Measurements from ENCODE around the gene TCERG1L.

The TCERG1L gene

DNA sequence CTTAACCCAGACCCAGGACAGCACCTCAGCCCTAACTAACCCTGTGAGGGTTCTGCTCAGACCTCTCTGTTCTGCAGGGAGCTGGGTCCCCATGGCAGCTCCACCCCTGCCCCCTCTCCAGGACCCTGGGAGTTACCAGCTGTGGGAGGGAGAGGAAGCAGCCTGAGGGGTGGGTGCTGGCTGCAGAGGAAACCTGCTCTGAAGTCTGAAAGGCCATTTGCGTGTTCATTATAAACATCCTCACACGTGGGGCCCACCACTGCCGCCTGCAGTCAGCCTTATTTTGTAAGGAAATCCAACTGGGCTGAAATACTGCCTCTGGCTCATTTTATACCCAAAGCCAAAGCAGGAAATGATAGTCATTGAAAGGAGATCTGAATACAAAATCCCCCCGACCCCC, 195.7 kb downstream of the TCERG1L start:
- WGBS (ENCODE audit: insufficient coverage) = 100% methylated on average over 1 of the region's 4 CpGs
- CTCF ChIA-PET = no interaction called here
- peaks cover 0 to 8% (median 0%) of the 10 kb centered on the region in 5 experiments for H3K27me3 ChIP-seq (replicated peaks in 2 of 5; ENCODE audit: control insufficient read depth in 4 of 5, insufficient read depth in 5 of 5, low read length in 4 of 5)

DNA sequence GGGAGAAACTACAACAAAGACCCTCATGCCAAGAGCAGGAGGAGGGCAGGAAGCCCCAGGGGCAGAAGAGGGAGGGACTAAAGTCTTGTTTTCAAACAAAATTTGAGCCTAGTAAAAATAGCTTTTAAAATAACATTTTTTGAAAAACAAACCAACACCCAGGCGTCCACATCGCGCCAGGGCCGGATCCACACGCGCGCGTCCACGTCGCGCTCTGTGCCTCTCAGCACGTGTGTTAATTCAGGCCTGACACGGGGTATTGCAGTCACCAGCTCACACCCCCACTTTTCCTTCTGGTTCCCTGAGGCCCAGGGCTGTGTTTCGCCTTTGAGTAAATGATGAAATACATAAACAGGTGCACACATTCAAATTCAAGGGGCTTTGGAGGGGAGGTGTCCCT, 196.2 kb downstream of the TCERG1L start:
- Histone ChIP-seq H3K9me3 (ENCODE audit: control extremely low read depth in 1 of 5, control insufficient read depth in 4 of 5, insufficient read depth in 2 of 5, low read depth in 1 of 5, low read length in 4 of 5) (no peaks in the 10 kb centered on the region), H3K4me3 (ENCODE audit: control insufficient read depth in 1 of 7, extremely low read depth in 1 of 7, insufficient read depth in 4 of 7, low read depth in 2 of 7, low read length in 6 of 7) (no peak overlapping the region), H3K4me1 (ENCODE audit: control extremely low read depth in 1 of 4, control insufficient read depth in 4 of 4, insufficient read depth in 4 of 4, low read length in 3 of 4) (no peaks in the 10 kb centered on the region), H3K27me3 (replicated peaks in 2 of 5; ENCODE audit: control insufficient read depth in 4 of 5, insufficient read depth in 5 of 5, low read length in 4 of 5) (peaks cover 0 to 8% (median 0%) of the 10 kb centered on the region in 5 experiments), H3K27ac (ENCODE audit: insufficient read depth in 1 of 2, low read depth in 1 of 2, low read length in 2 of 2, poor library complexity in 1 of 2, severe bottlenecking in 2 of 2) (no peak overlapping the region), H3K36me3 (ENCODE audit: control insufficient read depth in 4 of 4, insufficient read depth in 4 of 4, low read length in 3 of 4) (no peaks in the 10 kb centered on the region)
- no peak for DNase-seq
- 96% methylated on average over 12 of the region's 14 CpGs for WGBS (ENCODE audit: insufficient coverage)
- POLR2A ChIA-PET = no interaction called here
- CTCF ChIA-PET = no interaction called here

More for the DNA sequence above, 195.7 kb downstream of the TCERG1L start:
- POLR2A ChIA-PET = no interaction called here
- no peak for DNase-seq
- Histone ChIP-seq H3K27ac (ENCODE audit: insufficient read depth in 1 of 2, low read depth in 1 of 2, low read length in 2 of 2, poor library complexity in 1 of 2, severe bottlenecking in 2 of 2) (no peak overlapping the region), H3K9me3 (ENCODE audit: control extremely low read depth in 1 of 5, control insufficient read depth in 4 of 5, insufficient read depth in 2 of 5, low read depth in 1 of 5, low read length in 4 of 5) (no peaks in the 10 kb centered on the region), H3K4me3 (ENCODE audit: control insufficient read depth in 1 of 7, extremely low read depth in 1 of 7, insufficient read depth in 4 of 7, low read depth in 2 of 7, low read length in 6 of 7) (no peak overlapping the region), H3K36me3 (ENCODE audit: control insufficient read depth in 4 of 4, insufficient read depth in 4 of 4, low read length in 3 of 4) (no peaks in the 10 kb centered on the region), H3K4me1 (ENCODE audit: control extremely low read depth in 1 of 4, control insufficient read depth in 4 of 4, insufficient read depth in 4 of 4, low read length in 3 of 4) (no peaks in the 10 kb centered on the region)

DNA sequence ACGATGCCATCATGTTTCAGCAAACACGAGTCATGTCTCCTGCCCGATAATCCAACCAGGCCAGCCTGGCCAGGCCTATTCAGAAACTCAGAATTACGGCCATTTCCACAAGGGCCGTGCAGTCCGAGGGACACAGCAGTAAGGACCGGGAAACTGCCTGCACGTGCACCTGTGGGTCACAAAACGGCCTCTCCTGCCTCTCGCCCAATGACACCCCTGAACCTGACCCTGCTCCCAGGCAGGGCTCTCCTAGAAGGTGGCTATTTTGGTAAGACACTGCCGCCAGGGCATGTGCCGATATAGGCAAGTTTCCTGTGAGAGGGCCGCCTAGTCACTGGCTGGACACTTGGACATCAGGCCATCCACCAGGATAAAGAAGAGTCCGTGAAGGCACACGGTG, 196.7 kb downstream of the TCERG1L start:
- 96% methylated on average over 15 of the region's 15 CpGs for WGBS (ENCODE audit: insufficient coverage)
- Histone ChIP-seq H3K36me3 (ENCODE audit: control insufficient read depth in 4 of 4, insufficient read depth in 4 of 4, low read length in 3 of 4) (no peaks in the 10 kb centered on the region), H3K27me3 (replicated peaks in 2 of 5; ENCODE audit: control insufficient read depth in 4 of 5, insufficient read depth in 5 of 5, low read length in 4 of 5) (peaks cover 0 to 9% (median 0%) of the 10 kb centered on the region in 5 experiments), H3K4me3 (ENCODE audit: control insufficient read depth in 1 of 7, extremely low read depth in 1 of 7, insufficient read depth in 4 of 7, low read depth in 2 of 7, low read length in 6 of 7) (no peak overlapping the region), H3K4me1 (ENCODE audit: control extremely low read depth in 1 of 4, control insufficient read depth in 4 of 4, insufficient read depth in 4 of 4, low read length in 3 of 4) (no peaks in the 10 kb centered on the region), H3K9me3 (ENCODE audit: control extremely low read depth in 1 of 5, control insufficient read depth in 4 of 5, insufficient read depth in 2 of 5, low read depth in 1 of 5, low read length in 4 of 5) (no peaks in the 10 kb centered on the region), H3K27ac (ENCODE audit: insufficient read depth in 1 of 2, low read depth in 1 of 2, low read length in 2 of 2, poor library complexity in 1 of 2, severe bottlenecking in 2 of 2) (no peak overlapping the region)
- DNase-seq = no peak
- POLR2A ChIA-PET = no interaction called here
- CTCF ChIA-PET = no interaction called here

DNA sequence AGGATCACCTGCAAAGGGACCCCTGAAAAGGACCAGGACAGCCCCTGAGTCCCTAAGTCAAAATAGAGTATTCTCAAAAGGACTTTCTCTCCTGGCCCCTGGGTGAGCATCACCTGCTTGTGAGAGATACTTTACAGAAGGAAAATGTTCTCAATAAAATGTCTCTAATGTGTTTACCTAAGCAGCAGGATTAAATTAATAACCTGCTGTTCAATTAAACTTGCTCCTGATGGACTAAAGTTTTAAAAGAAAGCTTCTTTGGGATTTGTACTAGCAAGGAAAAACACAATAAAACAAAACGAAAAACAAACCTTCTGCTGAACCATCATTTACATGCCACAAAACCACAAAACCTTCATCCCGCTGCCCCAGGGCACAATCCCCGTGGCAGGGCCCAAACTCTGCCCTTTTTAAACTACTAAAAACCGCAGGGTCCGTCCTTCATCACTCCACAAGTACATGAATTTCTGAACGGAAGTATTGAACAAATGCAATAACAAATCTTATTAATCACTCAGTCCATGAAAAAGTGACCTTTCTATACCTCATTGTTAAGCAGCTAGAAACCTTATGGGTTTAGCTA, 197.7 kb downstream of the TCERG1L start:
- H3K4me1 ChIP-seq (ENCODE audit: control extremely low read depth in 1 of 4, control insufficient read depth in 4 of 4, insufficient read depth in 4 of 4, low read length in 3 of 4) = no peaks in the 10 kb centered on the region
- ChIA-PET CTCF (no interaction called here), POLR2A (no interaction called here)
- WGBS (ENCODE audit: insufficient coverage) = 80% methylated on average over 5 of the region's 6 CpGs
- H3K4me3 ChIP-seq (ENCODE audit: control insufficient read depth in 1 of 7, extremely low read depth in 1 of 7, insufficient read depth in 4 of 7, low read depth in 2 of 7, low read length in 6 of 7) = no peak overlapping the region
- no peak for DNase-seq
- no peak overlapping the region for H3K27ac ChIP-seq (ENCODE audit: insufficient read depth in 1 of 2, low read depth in 1 of 2, low read length in 2 of 2, poor library complexity in 1 of 2, severe bottlenecking in 2 of 2)
- H3K27me3 ChIP-seq (replicated peaks in 2 of 5; ENCODE audit: control insufficient read depth in 4 of 5, insufficient read depth in 5 of 5, low read length in 4 of 5) = peaks cover 0 to 9% (median 0%) of the 10 kb centered on the region in 5 experiments
- H3K36me3 ChIP-seq (ENCODE audit: control insufficient read depth in 4 of 4, insufficient read depth in 4 of 4, low read length in 3 of 4) = no peaks in the 10 kb centered on the region
- peaks cover 0 to 2% (median 0%) of the 10 kb centered on the region in 5 experiments for H3K9me3 ChIP-seq (ENCODE audit: control extremely low read depth in 1 of 5, control insufficient read depth in 4 of 5, insufficient read depth in 2 of 5, low read depth in 1 of 5, low read length in 4 of 5)

DNA sequence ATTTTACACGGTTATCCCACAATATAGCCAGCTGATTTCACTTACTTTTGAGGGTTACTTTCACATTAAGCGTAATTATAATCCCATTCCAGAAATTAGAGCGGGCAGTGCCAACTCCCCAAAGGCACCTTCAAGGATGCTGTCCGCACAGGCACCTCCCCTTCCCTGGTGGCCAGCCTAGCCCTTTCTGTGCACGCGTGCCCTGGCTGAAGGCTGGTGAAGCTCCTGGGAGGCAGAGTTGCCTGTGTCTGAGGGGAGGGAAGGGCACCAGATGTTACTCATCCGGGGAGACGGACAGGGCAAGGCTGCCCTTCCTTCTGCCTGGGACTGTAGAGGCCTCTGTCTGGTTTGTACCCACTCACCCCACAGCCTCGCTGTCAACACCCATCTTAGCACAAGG, 198.4 kb downstream of the TCERG1L start:
- Histone ChIP-seq H3K36me3 (ENCODE audit: control insufficient read depth in 4 of 4, insufficient read depth in 4 of 4, low read length in 3 of 4) (no peaks in the 10 kb centered on the region), H3K27me3 (replicated peaks in 2 of 5; ENCODE audit: control insufficient read depth in 4 of 5, insufficient read depth in 5 of 5, low read length in 4 of 5) (peaks cover 0 to 9% (median 1%) of the 10 kb centered on the region in 5 experiments), H3K4me1 (ENCODE audit: control extremely low read depth in 1 of 4, control insufficient read depth in 4 of 4, insufficient read depth in 4 of 4, low read length in 3 of 4) (no peaks in the 10 kb centered on the region), H3K9me3 (ENCODE audit: control extremely low read depth in 1 of 5, control insufficient read depth in 4 of 5, insufficient read depth in 2 of 5, low read depth in 1 of 5, low read length in 4 of 5) (peaks cover 0 to 8% (median 0%) of the 10 kb centered on the region in 5 experiments), H3K27ac (ENCODE audit: insufficient read depth in 1 of 2, low read depth in 1 of 2, low read length in 2 of 2, poor library complexity in 1 of 2, severe bottlenecking in 2 of 2) (no peak overlapping the region), H3K4me3 (ENCODE audit: control insufficient read depth in 1 of 7, extremely low read depth in 1 of 7, insufficient read depth in 4 of 7, low read depth in 2 of 7, low read length in 6 of 7) (no peak overlapping the region)
- CTCF ChIA-PET = no interaction called here
- 97% methylated on average over 9 of the region's 9 CpGs for WGBS (ENCODE audit: insufficient coverage)
- DNase-seq = no peak
- POLR2A ChIA-PET = no interaction called here

DNA sequence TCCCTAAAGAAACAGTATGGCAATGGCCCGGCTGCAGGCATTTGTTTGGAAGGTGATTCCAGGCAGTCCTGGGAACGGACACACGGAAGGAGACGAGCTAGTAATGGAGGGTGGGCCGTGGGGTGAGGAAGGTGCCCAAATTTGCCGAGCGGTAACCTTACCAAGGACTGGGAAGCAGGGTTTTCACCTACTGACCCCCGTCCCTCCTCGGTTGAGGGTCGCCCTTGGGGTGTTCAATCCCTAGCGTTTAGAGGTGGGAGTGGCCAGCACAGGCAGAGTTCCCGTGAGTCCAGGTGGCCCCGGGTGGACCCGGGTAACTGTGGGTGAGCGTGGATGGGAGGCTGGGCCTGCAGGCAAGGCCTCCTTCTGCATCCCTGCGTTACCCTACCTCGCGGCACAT, 198.8 kb downstream of the TCERG1L start:
- POLR2A ChIA-PET = no interaction called here
- H3K36me3 ChIP-seq (ENCODE audit: control insufficient read depth in 4 of 4, insufficient read depth in 4 of 4, low read length in 3 of 4) = no peaks in the 10 kb centered on the region
- CTCF ChIA-PET = no interaction called here
- no peak overlapping the region for H3K27ac ChIP-seq (ENCODE audit: insufficient read depth in 1 of 2, low read depth in 1 of 2, low read length in 2 of 2, poor library complexity in 1 of 2, severe bottlenecking in 2 of 2)
- no peak overlapping the region for H3K4me3 ChIP-seq (ENCODE audit: control insufficient read depth in 1 of 7, extremely low read depth in 1 of 7, insufficient read depth in 4 of 7, low read depth in 2 of 7, low read length in 6 of 7)
- peaks cover 0 to 9% (median 1%) of the 10 kb centered on the region in 5 experiments for H3K27me3 ChIP-seq (replicated peaks in 2 of 5; ENCODE audit: control insufficient read depth in 4 of 5, insufficient read depth in 5 of 5, low read length in 4 of 5)
- peaks cover 0 to 11% (median under 1%) of the 10 kb centered on the region in 5 experiments for H3K9me3 ChIP-seq (ENCODE audit: control extremely low read depth in 1 of 5, control insufficient read depth in 4 of 5, insufficient read depth in 2 of 5, low read depth in 1 of 5, low read length in 4 of 5)
- WGBS (ENCODE audit: insufficient coverage) = 92% methylated on average over 15 of the region's 18 CpGs
- no peaks in the 10 kb centered on the region for H3K4me1 ChIP-seq (ENCODE audit: control extremely low read depth in 1 of 4, control insufficient read depth in 4 of 4, insufficient read depth in 4 of 4, low read length in 3 of 4)
- no peak for DNase-seq

DNA sequence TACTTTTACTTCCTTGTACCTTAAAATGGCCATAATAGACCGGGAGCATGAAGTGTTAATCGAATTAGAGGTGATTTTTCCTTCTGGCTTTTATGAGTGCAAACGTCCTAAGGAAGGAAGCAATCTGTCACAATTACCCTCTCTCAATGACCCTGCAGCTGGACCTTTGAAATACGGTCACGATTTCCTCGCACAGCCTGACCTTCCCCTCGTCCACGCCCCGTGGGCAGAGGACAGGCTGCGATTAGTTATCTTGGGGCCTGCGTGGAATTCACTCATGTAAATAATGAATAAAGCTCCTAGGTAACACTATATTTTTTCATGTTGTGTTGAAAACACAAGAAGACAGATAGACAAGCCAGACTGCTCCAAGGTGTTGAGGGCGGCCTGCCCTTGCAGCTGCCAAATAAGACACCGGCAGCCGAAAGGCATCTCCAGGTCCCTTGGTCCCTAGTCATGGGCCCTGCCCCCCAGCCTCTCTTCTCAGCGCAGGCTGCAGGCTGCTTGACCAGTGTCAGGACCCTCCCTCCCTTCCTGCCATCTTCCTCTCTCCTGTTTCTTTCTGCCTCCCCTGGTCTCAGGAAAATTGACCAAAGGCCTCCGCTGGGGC, 199.9 kb downstream of the TCERG1L start:
- ChIA-PET CTCF (no interaction called here), POLR2A (no interaction called here)
- H3K27ac ChIP-seq (ENCODE audit: insufficient read depth in 1 of 2, low read depth in 1 of 2, low read length in 2 of 2, poor library complexity in 1 of 2, severe bottlenecking in 2 of 2) = no peak overlapping the region
- no peak overlapping the region for H3K4me3 ChIP-seq (ENCODE audit: control insufficient read depth in 1 of 7, extremely low read depth in 1 of 7, insufficient read depth in 4 of 7, low read depth in 2 of 7, low read length in 6 of 7)
- WGBS (ENCODE audit: insufficient coverage) = 36% methylated on average over 11 of the region's 16 CpGs
- H3K36me3 ChIP-seq (ENCODE audit: control insufficient read depth in 4 of 4, insufficient read depth in 4 of 4, low read length in 3 of 4) = no peaks in the 10 kb centered on the region
- no peaks in the 10 kb centered on the region for H3K4me1 ChIP-seq (ENCODE audit: control extremely low read depth in 1 of 4, control insufficient read depth in 4 of 4, insufficient read depth in 4 of 4, low read length in 3 of 4)
- peaks cover 0 to 9% (median 1%) of the 10 kb centered on the region in 5 experiments for H3K27me3 ChIP-seq (replicated peaks in 2 of 5; ENCODE audit: control insufficient read depth in 4 of 5, insufficient read depth in 5 of 5, low read length in 4 of 5)
- H3K9me3 ChIP-seq (ENCODE audit: control extremely low read depth in 1 of 5, control insufficient read depth in 4 of 5, insufficient read depth in 2 of 5, low read depth in 1 of 5, low read length in 4 of 5) = peaks cover 0 to 15% (median 4%) of the 10 kb centered on the region in 5 experiments
- DNase-seq = no peak
